DMS53 (cell line): Measurements from ENCODE around the gene EIPR1.
A peak's percentile ranks its signal among the peaks of the same experiment; 100 is the strongest.

Source experiments
- DNase-seq: peaks from one replicate; lab custom pipeline; 2025; lab: John Stamatoyannopoulos, UW

EIPR1 gene

GRCh38 chr2:3303583-3304406, 73.8 kb downstream of the EIPR1 start:
- DNase-seq: peak; percentile 86

- no peak for DNase-seq
These were observed 74.7 kb downstream of the EIPR1 start for GRCh38 chr2:3302751-3303582.

- DNase-seq: no peak
These were observed 75.2 kb downstream of the EIPR1 start for GRCh38 chr2:3302421-3302750.

- no peak for DNase-seq
These were observed 76.6 kb downstream of the EIPR1 start for GRCh38 chr2:3301001-3301400.

- DNase-seq: no peak
These were observed 77.2 kb downstream of the EIPR1 start for GRCh38 chr2:3300224-3300995.

GRCh38 chr2:3299703-3300102, 77.9 kb downstream of the EIPR1 start:
- no peak for DNase-seq

GRCh38 chr2:3299130-3299529, 78.5 kb downstream of the EIPR1 start:
- no peak for DNase-seq

- no peak for DNase-seq
These were observed 79.4 kb downstream of the EIPR1 start for GRCh38 chr2:3298191-3298590.

GRCh38 chr2:3297523-3297922, 80.1 kb downstream of the EIPR1 start:
- no peak for DNase-seq

GRCh38 chr2:3296182-3296972, 81.2 kb downstream of the EIPR1 start:
- no peak for DNase-seq

- no peak for DNase-seq
These were observed 83.1 kb downstream of the EIPR1 start for GRCh38 chr2:3294493-3294892.

- DNase-seq: peak; percentile 7
These were observed 83.5 kb downstream of the EIPR1 start for GRCh38 chr2:3294069-3294468.

GRCh38 chr2:3293221-3293620, 84.4 kb downstream of the EIPR1 start:
- no peak for DNase-seq

GRCh38 chr2:3292416-3292815, 85.2 kb downstream of the EIPR1 start:
- no peak for DNase-seq

- no peak for DNase-seq
These were observed 85.9 kb downstream of the EIPR1 start for GRCh38 chr2:3291750-3292149.

GRCh38 chr2:3291113-3291512, 86.5 kb downstream of the EIPR1 start:
- no peak for DNase-seq

GRCh38 chr2:3290655-3291054, 87.0 kb downstream of the EIPR1 start:
- no peak for DNase-seq

GRCh38 chr2:3289971-3290370, 87.6 kb downstream of the EIPR1 start:
- no peak for DNase-seq

- no peak for DNase-seq
These were observed 88.1 kb downstream of the EIPR1 start for GRCh38 chr2:3289526-3289925.

- DNase-seq: no peak
These were observed 88.5 kb downstream of the EIPR1 start for GRCh38 chr2:3289171-3289515.

GRCh38 chr2:3288470-3289170, 89.0 kb downstream of the EIPR1 start:
- peak; percentile 5 for DNase-seq
